ENCODE measurements around the gene ST7. TPM values are rescaled to one million over a fixed set of nuclear protein-coding genes. Genes with fewer than 3 reads are reported as not detected.

The ST7 gene
- total RNA-seq, 1 experiment from 2014 or later = 12.4 TPM

- H3K4me3 Mint-ChIP-seq = no peak overlapping the region
- ATAC-seq (no peak), DNase-seq (ENCODE audit: low spot score) (no peak)
- H3K27ac Mint-ChIP-seq = no peak overlapping the region; the same call in 1 of the 2 replicates
- no peaks in the 10 kb centered on the region for H3K4me1 Mint-ChIP-seq
- ChIA-PET POLR2A (no interaction called here), CTCF (no interaction called here)
- no peaks in the 10 kb centered on the region for H3K27me3 Mint-ChIP-seq (ENCODE audit: low read depth)
- no peaks in the 10 kb centered on the region for H3K36me3 Mint-ChIP-seq
- no peaks in the 10 kb centered on the region for H3K9me3 Mint-ChIP-seq
- no peak for TF ChIP-seq HMGXB4 (CRISPR knock-in tag; IDR thresholded peaks at IDR 0.05)
- TF ChIP-seq ZNF138 (CRISPR knock-in tag; conservative IDR thresholded peaks at IDR 0.05) = no peak
- TF ChIP-seq ZBTB21 (CRISPR knock-in tag; IDR thresholded peaks at IDR 0.05; ENCODE audit: borderline replicate concordance) = no peak
- TF ChIP-seq GABPB1 (CRISPR knock-in tag; IDR thresholded peaks at IDR 0.05) = no peak
- TF ChIP-seq JUN (CRISPR knock-in tag; IDR thresholded peaks at IDR 0.05) = no peak
- TF ChIP-seq TP53 (CRISPR knock-in tag; IDR thresholded peaks at IDR 0.05) = no peak
- TF ChIP-seq RELA (CRISPR knock-in tag; IDR thresholded peaks at IDR 0.05; ENCODE audit: borderline replicate concordance) = no peak
- TF ChIP-seq PREB (CRISPR knock-in tag; IDR thresholded peaks at IDR 0.05; ENCODE audit: borderline replicate concordance) = no peak
- TF ChIP-seq AR (CRISPR knock-in tag; IDR thresholded peaks at IDR 0.05) = no peak
- TF ChIP-seq E2F4 (CRISPR knock-in tag; IDR thresholded peaks at IDR 0.05; ENCODE audit: borderline replicate concordance, low read depth) = no peak
- no peak for TF ChIP-seq AFF4 (CRISPR knock-in tag; IDR thresholded peaks at IDR 0.05; ENCODE audit: borderline replicate concordance)
- no peak for TF ChIP-seq EMX1 (CRISPR knock-in tag; IDR thresholded peaks at IDR 0.05)
- no peak for TF ChIP-seq ATF6 (CRISPR knock-in tag; IDR thresholded peaks at IDR 0.05)
- no peak for TF ChIP-seq ZNF532 (CRISPR knock-in tag; IDR thresholded peaks at IDR 0.05; ENCODE audit: borderline replicate concordance)
- no peak for TF ChIP-seq ZBTB43 (CRISPR knock-in tag; IDR thresholded peaks at IDR 0.05)
Measured at GRCh38 chr7:117219485-117219884, 266.2 kb downstream of the ST7 start.

Measured in WTC11 (cell line).